ENCODE measurements around the gene LRPAP1.
"Not testable (repeated sequence)": the region's sequence is repeated elsewhere in the genome, so short reads cannot be mapped to it uniquely, and the experiment has no call there.

Gene LRPAP1

DNA sequence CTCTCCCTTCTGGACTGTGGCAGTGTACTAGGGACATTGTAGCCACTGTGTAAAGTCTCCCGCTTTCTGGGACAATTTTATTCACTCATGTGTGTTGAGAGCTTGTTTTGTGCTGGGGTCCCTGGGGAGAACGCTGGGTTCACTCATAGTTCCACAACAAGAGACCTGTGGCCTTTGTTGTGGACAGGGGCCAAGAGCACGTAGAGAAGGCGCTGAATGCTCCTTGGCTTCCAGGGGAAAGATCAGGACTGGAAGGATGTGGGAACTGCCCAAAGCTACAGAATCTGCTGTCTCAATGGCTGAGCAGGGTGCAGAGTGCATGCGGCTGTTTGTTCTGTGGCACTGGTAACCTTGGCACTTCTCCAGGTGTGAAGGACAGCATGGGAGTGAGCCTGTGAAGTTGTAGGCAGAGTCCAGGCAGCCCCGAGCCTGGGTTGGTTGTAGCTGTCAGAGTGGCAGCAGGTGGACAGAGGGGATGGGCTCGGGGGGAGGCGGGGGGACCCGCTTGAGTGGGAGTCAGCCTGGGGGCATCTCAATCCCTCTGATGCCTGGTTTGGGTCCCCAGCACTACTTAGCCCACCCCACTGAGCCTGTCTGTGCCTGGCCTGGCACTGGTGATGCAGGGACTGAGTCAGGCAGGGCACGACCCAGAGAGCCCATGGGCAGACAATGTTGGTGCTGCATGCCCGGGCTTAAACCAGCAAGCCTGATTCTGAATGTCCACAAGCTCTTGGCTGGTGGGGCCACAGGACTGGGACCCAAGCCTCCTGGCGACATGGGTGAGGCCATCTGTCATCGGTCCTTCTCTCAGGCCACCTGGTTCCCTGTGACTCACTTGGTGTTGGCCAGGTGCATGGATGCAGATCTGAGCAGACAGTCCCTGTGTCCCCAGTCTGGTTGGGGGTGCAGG lies 27.4 kb upstream of the LRPAP1 start:
- not testable (repeated sequence) for DNase-seq

DNA sequence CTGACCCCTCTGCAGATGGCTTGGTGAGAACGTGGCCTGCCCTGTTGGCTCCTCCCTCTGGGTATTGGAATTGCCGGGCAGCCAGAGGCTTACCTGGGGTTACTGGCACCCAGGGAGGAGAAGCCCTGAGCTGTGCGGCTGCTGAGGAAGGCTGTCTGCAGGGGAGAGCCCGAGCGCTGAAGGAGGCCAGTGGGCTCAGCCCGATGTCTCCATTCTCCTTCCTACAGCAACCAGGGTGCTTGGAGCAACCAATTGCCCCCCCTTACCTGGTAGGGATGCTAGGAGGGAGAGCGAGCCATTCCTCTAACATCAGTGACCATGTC lies 26.3 kb upstream of the LRPAP1 start:
- not testable (repeated sequence) for DNase-seq

DNA sequence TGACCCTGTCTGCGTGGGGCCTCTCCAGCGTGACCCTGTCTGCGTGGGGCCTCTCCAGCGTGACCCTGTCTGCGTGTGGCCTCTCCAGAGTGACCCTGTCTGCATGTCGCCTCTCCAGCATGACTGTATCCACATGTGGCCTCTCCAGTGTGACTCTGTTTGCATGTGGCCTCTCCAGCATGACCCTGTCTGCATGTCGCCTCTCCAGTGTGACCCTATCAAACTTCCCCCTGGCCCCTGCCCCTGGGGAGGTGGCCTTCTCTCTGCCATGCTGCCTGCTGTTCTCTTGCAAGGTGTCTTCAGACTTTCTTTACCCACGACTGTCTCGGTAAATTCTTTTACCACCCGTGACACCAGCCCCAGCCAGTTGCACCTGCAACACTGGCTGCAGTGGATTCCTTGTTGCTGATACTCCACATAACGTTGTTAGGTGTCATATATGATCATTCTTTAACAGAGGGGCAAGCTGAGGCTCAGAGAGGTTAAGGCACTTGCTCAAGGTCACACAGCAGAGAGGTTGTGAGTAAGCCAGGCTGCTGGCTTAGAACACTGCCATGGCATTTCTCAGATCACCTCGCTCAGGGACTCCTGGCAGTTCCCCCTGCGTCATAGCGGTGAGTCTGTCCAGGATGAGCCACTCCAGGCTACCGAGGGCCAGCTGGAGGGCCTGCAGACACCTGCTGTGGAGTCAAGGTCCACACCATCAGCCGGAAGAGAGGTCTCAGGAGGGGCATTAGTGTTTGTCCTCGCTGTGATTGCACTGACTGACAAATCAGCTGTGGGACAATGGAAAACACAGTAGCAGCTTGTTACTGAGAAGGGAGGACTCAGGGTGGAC lies 25.7 kb upstream of the LRPAP1 start:
- not testable (repeated sequence) for DNase-seq

DNA sequence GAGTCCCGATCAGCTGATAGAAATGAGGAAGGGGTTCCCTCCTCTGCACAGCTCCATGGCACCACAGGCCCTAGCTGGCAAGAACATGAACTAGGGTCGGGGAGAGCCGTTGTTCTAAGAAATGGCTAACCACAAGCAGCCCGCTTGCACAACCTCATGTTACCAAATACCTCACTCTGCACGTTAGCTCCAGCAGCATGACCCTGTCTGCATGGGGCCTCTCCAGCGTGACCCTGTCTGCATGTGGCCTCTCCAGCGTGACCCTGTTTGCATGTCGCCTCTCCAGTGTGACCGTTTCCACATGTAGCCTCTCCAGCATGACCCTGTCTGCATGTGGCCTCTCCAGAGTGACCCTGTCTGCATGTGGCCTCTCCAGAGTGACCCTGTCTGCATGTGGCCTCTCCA lies 24.9 kb upstream of the LRPAP1 start:
- peak; percentile 2 for DNase-seq

DNA sequence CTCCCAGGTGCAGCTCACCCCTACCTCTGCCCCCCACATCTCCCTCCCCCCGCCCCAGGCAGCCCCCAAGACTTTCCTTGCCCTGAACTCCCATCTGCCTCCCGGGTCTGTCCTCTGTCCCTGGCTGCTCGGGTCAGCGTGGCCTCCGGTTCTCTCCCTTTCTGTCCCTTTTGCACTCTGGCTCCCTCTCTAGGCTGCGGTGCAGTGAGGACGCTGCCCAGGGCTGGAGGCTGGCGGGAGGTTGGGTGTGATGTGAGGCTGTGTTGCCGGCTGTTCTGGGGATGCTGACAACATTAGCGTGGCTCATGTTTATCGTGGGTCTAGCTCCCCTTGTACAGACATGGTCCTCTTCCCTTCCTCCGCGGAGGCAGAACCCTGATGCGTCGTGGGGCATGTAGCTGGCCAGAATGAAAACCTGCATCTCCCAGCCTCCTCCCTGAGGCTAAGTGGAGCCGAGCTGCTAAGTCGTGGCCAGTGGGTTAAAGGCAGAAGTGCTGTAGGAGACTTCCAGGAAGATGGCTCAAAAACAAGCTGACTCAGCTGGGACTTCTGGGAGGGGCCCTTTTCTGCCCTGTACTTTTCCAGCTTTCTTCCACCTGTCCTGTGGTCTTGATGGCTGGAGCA lies 24.1 kb upstream of the LRPAP1 start:
- not testable (repeated sequence) for DNase-seq

DNA sequence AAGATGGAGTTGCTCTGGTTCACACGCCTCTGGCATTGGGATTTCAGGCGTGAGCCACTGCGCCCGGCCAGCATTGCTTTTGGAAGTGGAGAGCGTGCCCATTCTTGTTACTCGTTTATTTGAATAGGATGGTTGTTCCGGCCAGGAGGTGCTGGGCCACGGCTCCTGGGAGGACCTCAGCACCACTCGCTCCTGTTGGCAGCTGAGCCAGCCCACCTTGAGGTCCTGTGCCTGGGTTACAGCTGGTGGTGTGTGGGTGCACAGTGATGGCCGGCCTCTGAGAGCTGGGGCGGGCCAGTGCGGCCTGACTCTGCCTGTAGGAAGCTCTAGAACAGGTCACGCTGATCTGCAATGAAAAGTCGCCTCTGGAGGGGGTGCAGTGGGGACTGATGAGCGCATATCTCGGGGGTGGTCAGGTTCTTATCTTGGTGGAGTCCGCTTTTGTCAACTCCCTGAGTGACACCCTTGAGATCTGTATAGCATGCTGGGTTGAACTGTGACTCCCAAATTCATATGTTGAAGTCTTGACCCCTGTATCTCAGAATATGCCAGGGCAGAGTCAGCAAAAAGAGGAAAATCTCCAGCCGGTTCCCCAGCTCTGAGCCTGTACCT lies 23.3 kb upstream of the LRPAP1 start:
- DNase-seq, result not testable (repeated sequence)

DNA sequence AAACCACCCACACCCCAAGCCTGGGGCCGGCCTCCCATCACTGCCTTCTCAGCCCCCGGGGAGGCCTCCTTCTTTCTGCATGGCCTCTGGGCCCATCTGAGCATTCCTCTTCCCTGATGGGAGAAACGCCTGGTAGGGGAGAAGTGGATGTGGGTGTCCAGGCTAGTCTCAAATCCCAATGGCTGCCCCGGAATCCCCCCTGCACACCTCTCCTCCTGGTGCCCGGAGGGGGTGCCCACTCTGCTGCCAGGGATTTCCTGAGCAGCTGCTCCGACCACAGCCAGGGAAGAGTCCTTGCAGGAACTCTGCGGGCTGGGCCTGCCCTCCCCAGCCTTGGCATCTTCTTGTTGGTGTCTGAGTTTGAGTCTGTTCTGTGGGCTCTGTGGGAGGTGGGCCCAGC lies 19.1 kb upstream of the LRPAP1 start:
- not testable (repeated sequence) for DNase-seq

DNA sequence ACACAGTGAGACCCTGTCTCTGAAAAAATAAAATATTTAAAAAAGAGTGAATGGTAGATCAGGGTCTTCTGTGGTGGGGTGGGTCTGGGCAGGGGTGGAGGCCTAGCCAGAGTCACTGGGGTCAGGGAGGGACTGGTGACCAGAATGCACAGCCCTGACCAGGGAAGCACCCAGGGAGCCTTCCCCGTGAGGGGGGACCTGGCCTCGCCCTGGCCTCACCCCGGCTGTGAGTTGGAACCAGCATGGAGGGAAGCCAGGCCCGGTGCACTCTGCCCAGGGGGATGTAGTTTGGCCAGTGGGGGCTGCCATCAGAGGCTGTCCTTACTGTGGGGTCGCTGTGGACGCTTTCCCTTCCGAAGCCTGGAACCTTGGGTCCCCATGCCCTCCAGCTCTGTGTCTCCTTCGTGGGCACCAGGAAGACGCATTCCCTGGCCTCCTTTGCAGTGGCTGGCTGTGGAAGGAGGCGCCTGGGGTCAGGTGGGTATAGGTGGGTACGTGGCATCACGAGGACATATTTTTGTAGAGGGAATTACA lies 18.6 kb upstream of the LRPAP1 start:
- DNase-seq, result not testable (repeated sequence)

DNA sequence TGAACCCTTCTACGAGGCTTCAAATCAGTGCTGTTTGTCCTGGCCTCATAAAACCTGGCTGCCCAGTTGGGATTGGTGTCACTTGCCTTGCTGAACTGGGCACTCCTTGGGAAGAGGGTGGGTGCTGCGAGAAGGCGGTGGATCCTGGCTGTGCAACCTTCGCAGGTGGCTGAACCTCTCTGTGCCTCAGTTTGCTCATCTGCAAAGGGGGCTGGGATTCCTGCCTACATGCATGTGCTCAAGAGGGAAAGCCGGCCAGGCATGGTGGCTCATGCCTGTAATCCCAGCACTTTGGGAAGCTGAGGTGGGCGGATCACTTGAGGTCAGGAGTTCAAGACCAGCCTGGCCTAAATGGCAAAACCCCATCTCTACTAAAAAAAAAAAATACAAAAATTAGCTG lies 17.8 kb upstream of the LRPAP1 start:
- not testable (repeated sequence) for DNase-seq

DNA sequence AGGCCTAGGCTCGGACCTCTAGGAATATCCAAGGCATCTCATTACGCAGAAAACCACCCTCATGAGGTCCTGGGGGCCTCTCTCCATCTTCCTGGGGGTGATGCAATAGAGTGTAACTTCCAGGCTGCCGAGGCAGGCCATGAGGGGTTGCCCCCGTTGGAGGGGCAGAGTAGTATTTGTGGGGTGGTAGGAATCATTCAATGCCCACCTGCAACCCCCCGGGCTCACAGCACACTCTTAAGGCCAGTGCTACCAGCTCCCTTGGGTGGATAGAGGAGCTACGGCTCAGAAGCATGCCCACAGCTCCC lies 17.4 kb upstream of the LRPAP1 start:
- not testable (repeated sequence) for DNase-seq

DNA sequence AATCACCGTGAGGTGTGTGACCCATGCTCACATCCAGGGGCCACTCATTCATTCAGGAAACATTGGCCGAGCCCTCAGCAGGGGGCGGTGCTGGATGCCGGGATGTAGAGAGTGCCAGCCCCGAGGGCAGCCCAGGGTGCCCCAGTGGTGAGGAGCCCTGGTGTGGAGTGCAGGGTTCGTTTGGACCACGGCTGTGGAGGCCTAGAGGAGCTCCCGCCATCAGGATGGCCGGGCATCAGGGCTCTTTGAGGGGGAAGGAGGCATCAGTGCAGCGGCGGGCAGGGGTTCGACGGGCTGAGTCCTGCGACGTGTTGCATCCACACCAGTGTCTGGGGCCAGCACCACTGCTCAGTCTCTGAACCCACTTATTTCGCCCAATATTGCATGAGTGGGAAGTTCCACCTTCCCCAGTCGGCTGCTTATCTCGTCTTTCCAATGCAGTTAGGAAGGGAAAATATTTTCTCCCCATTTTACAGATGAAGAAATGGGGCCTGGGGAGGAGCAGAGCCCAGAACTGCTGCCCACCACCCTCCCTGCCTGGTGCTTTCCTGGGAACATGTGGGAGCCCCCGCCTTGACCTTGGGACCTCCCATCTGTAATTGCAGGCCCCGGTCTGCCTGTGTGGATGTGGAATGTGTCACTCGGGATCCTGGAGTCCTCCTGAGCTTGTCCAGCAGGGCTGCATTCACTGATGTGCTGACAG lies 16.9 kb upstream of the LRPAP1 start:
- DNase-seq, result not testable (repeated sequence)

DNA sequence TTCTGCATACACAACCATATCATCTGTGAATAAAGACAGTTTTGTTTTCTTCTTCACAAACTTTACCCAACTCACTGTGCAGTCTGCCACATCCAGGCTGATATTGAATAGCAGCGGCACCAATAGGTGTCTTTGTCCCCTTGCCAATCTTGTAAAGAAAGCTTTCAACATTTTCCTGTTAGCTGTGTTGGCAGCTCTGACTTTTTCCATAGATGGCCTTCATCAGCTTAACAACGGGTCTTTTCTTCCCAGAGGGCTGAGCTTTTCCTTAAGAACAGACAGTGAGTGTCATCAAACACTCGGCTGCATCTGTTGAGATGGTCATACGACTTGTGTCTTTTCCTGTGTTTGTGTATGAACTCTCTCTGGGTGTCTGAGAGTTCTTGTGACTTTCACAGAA lies 14.5 kb upstream of the LRPAP1 start:
- DNase-seq, result not testable (repeated sequence)

DNA sequence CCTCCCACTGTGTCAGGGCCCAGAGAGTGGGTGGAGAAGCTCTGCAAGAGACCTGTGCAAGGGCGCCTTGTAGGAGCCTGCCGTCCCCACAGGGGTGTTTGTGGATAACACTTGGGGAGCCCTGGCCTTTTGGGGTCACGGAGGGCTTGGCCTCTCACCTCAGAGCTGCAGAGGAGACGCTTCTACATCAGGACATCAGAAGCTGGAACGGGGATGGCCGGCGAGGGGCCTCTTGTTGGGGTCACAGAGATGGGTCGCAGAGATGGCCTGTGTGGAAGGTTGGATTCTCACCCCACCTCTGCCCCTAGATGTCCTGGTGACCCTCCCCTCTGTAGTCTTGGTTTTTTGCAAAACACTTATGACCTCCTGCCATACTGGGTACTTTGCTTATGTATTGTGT lies 13.1 kb upstream of the LRPAP1 start:
- not testable (repeated sequence) for DNase-seq

DNA sequence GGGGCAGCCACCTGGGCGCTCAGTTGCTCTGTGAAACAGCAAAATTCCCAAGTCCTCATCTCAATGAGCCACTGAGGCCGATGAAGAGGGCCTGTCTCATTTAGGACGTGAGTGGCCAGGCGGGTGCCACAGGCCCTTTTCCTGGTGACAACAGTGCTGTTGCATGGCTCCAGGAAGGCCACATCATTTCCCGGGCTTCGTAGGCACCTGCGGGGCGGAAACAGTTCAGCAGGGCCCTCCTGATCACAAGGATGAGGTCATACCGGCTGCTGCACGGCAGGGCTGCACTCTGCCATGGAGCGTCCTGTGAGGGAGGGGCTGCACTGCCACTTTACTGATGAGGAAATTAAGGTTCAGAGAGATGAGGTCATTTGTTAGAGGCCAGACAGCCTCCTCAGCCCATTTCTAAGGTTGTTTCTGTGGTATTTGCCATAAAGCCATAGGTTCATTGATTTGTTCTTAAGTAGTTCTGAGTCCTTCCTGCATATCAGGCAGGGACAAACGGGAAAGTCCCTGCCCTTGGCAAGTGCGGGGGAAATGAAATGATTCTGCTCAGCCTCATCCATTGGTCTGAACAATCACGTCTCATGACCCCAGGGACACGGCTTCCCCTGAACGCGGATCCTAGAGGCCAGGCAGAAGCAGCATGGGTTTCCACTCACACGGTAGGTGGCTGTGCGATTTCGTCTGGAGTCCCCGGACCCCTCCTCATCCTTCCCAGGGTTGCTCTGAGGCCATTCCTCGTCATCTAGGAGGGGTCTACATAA lies 12.2 kb upstream of the LRPAP1 start:
- not testable (repeated sequence) for DNase-seq

DNA sequence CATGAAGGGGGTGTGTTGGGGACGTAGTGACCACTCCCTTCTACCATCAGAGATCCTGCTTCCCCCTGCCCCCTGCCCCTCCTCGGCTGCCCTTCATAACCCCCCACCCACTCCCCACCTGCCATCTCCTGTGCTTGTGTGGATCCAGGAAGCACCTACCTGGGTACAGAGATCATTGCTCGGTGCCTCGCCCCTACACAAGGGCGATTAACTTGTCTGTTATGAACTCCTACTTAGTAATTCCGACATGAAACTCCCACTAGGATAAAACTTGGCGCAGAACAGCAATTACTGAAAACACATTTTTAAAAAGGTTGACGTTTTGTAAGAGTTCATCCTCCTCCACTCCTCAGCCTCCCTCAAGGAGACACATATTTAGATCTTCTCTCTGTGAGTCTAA lies 11.2 kb upstream of the LRPAP1 start:
- DNase-seq, result not testable (repeated sequence)

DNA sequence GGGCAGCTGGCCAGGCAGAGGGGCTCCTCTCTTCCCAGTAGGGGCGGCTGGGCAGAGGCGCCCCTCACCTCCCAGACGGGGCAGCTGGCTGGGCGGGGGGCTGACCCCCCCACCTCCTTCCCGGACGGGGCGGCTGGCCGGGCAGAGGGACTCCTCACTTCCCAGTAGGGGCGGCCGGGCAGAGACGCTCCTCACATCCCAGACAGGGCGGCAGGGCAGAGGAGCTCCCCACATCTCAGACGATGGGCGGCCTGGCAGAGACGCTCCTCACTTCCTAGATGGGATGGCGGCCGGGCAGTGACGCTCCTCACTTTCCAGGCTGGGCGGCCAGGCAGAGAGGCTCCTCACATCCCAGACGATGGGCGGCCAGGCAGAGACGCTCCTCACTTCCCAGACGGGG lies 6.7 kb upstream of the LRPAP1 start:
- not testable (repeated sequence) for DNase-seq

DNA sequence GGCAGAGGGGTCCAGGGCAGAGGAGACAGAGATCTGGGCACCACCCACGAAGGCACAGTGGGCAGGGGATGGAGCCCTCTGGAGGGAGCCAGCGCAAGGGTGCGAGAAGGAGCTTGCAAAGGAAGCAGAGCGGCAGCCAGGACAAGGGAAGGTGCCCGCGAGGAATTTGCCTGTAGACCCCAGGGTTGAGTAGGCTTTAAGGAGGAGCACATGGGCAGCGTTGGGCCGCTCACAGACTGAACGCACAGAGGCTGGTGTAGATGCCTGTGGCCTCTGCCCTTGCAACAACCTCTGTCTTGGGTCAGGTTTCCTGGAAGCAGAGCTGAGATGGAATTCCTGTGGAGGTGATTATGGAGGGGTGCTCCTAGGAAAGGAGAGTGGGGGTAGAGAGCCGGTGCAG lies 3.6 kb upstream of the LRPAP1 start:
- DNase-seq, result not testable (repeated sequence)

DNA sequence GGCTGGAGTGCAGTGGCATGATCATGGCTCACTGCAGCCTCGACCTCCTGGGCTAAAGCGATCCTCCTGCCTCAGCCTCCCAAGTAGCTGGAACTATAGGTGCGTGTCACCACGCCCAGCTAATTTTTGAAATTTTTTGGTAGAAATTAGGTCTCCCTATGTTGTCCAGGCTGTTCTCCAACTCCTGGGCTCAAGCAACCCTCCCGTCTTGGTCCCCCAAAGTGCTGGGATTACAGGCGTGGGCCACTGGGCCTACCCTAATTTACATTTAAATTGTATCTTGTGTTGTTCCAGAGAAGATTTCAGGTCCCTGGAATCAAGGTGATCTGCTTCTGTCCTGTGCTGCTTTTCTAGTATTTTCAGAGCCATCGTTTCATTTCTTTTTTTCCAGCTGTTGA lies 1.2 kb upstream of the LRPAP1 start:
- no peak for DNase-seq

DNA sequence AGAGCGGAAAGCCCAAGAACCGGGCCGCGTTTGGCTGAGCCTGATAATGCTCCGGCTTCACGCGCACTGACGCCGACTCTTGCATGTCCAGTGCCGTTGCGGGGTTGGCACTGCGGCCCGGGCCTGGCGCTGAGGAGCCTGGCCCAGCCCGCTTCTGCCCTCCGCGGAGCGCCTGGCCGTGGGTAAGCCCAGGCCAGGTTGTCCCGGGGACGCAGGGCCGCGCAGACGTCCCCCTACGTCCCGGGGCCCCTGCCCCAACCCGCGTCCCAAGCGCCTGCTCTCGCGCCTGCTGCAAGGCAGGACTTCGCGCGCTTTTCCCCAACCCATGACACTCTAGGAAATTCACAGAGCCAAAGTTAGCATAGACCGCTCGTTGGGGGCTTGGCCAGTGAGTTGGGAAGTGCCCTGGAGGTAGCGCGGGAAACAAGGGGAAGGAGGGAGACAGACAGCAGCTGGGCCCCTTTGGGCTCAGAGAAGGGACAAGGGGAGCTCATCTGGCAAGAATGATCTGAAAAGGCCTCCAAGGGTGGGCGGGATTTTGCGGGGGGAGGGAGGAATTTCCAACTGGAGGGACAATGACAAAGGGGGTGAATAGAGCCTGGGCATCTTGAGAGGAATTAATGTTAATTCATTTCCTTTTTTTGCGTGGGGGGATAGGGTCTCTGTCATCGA lies 665 bp upstream of the LRPAP1 start:
- no peak for DNase-seq

DNA sequence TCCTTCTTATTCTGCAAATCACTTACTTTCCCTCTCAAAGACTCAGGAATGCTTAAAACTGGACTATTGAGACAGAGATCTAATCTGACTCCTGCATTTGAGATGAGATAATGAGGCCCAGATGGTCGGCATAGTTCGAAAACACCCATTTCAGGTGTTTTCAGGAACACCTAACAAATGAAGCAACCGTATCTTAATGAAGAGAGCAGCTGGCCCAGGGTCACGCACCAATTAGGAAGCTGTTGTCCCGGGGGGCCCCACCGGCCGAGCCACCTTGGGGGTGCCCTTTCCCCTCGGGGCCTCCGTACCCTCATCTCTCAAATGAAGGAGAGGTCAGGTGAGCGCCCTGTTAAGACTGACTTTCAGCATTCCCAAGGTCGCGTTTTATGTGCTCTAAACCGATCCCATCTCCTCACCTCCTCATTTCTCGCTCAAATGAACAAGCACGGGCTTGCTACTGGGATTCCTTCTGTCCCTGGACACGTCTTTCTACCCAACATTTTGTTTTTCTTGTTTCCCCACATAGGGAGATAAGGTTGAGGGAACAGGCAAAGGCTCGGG lies 824 bp downstream of the LRPAP1 start:
- no peak for DNase-seq
